Common myeloid progenitor, CD34-positive (primary cell): Measurements from ENCODE around the gene AKAP13.
A peak's percentile ranks its signal among the peaks of the same experiment; 100 is the strongest.

Source experiments
- CTCF ChIA-PET: fragments of 350-600 bp; sonication (Branson Sonifier 250); formaldehyde crosslinking; loops from one replicate; lab custom pipeline; 2021; ENCODE audit warnings: antibody characterized with exemption; lab: Charles Lee
- POLR2A ChIA-PET: fragments of 350-600 bp; sonication (Branson Sonifier 250); formaldehyde crosslinking; loops from one replicate; lab custom pipeline; 2021; ENCODE audit warnings: antibody characterized with exemption; lab: Charles Lee
- DNase-seq, 3 donors: peaks; one replicate each; pipeline versions ENCODE4 v3.0.0 to v3.0.0-alpha.2; 2013
- H3K27ac ChIP-seq, 2 experiments: 1 replicate in 1 of 2; 2 replicates in 1 of 2; pipeline ENCODE4 v1.7.0; 2013; ENCODE audit warnings: inconsistent platforms in 2 of 2, low read length in 2 of 2, mild to moderate bottlenecking in 2 of 2, low read depth in 1 of 2, moderate library complexity in 1 of 2; ENCODE audit not compliant: severe bottlenecking in 2 of 2, insufficient read depth in 1 of 2, poor library complexity in 1 of 2
- H3K27me3 ChIP-seq, 5 experiments: replicated peaks in 2 of 5; 1 replicate in 3 of 5; 2 replicates in 2 of 5; pipeline versions ENCODE4 v1.6.1 to v1.7.0; 2013; ENCODE audit warnings: low read length in 4 of 5, mild to moderate bottlenecking in 2 of 5, moderate library complexity in 2 of 5, inconsistent platforms in 1 of 5; ENCODE audit not compliant: insufficient read depth in 5 of 5, control insufficient read depth in 4 of 5
- H3K36me3 ChIP-seq, 4 experiments: 1 replicate in 2 of 4; 2 replicates in 2 of 4; pipeline versions ENCODE4 v1.6.1 to v1.7.0; 2013; ENCODE audit warnings: low read length in 3 of 4, control low read depth in 1 of 4, mild to moderate bottlenecking in 1 of 4; ENCODE audit not compliant: control insufficient read depth in 4 of 4, insufficient read depth in 4 of 4
- H3K4me1 ChIP-seq, 4 experiments: 1 replicate in 3 of 4; 2 replicates in 1 of 4; pipeline versions ENCODE4 v1.6.1 to v1.7.1; 2013; ENCODE audit warnings: low read length in 3 of 4, mild to moderate bottlenecking in 3 of 4, control low read depth in 1 of 4, inconsistent platforms in 1 of 4, moderate library complexity in 1 of 4; ENCODE audit not compliant: control insufficient read depth in 4 of 4, insufficient read depth in 4 of 4; ENCODE audit errors: control extremely low read depth in 1 of 4
- H3K4me3 ChIP-seq, 7 experiments: 1 replicate in 4 of 7; 2 replicates in 3 of 7; pipeline versions ENCODE4 v1.5.1 to v1.7.0; 2013; ENCODE audit warnings: mild to moderate bottlenecking in 7 of 7, low read length in 6 of 7, moderate library complexity in 6 of 7, inconsistent platforms in 2 of 7, low read depth in 2 of 7, control low read depth in 1 of 7; ENCODE audit not compliant: insufficient read depth in 4 of 7, control insufficient read depth in 1 of 7; ENCODE audit errors: extremely low read depth in 1 of 7
- H3K9me3 ChIP-seq, 5 experiments: 1 replicate in 4 of 5; 2 replicates in 1 of 5; pipeline versions ENCODE4 v1.6.1 to v1.7.1; 2013; ENCODE audit warnings: low read length in 4 of 5, mild to moderate bottlenecking in 2 of 5, inconsistent platforms in 1 of 5, low read depth in 1 of 5, moderate library complexity in 1 of 5; ENCODE audit not compliant: control insufficient read depth in 4 of 5, insufficient read depth in 2 of 5; ENCODE audit errors: control extremely low read depth in 1 of 5
- WGBS: methylation state at CpG from one replicate; pipeline ENCODE4 v1.1.5; 2013; ENCODE audit not compliant: insufficient coverage; 5-methylcytosine and 5-hydroxymethylcytosine counted together

Gene AKAP13

DNA sequence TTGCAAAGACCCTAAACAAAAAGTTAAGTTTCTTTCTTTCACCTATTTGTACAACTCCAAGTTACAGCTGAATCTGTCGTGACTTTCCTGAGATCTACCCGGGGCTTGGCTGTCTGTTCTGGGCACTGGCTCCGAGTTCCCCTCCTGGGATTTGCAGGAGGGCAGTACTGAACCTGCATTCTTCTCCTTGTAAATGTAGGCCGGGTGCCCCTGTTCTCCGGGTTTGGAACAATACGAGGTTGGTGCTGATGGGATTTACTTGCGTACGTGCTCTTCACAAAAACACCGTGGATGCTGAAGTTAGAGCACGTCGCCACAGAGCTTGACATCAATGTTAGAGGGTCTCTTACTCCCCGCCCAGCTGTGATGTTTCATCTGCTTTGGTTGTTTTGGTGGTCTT lies 366.2 kb downstream of the AKAP13 start:
- Histone ChIP-seq H3K27ac (no peak overlapping the region), H3K27me3 (no peaks in the 10 kb centered on the region), H3K36me3 (peaks cover 18 to 74% (median 62%) of the 10 kb centered on the region in 4 experiments), H3K4me3 (no peak overlapping the region), H3K4me1 (peaks cover 0 to 9% (median 3%) of the 10 kb centered on the region in 4 experiments), H3K9me3 (no peaks in the 10 kb centered on the region)
- POLR2A ChIA-PET, result no interaction called here
- WGBS, result 95% methylated on average over 12 of the region's 12 CpGs
- no peak for DNase-seq
- CTCF ChIA-PET, result interaction anchor here (0.7 kb wide), 1 partner anchor 8 kb away, joined by 3 read pairs; no protein-coding TSS in a partner anchor

DNA sequence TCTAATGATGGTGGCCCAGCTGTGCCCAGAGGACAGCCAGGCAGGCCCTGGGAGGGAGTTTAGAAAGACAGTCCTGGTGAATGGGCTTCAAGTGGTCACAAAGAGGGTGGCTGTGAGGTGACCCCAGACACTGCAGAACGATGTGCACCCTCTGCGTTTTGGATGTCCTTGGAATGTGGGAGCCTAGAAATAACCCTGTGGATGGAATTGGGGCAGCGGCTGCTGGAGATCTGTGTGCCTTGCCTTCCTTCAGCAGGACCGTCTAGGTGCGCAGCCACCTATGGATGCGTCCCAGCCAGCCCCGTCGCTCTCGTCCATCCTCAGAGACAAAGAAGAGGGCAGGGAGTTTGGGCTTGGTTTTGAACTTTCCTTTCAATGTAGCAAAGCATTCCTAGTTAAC lies 367.8 kb downstream of the AKAP13 start:
- whole genome bisulfite sequencing, result 100% methylated on average over 9 of the region's 9 CpGs
- no peak overlapping the region for H3K27ac ChIP-seq
- ChIA-PET POLR2A (no interaction called here), CTCF (no interaction called here)
- H3K36me3 ChIP-seq, result peaks cover 11 to 58% (median 55%) of the 10 kb centered on the region in 4 experiments
- no peak overlapping the region for H3K4me3 ChIP-seq
- no peaks in the 10 kb centered on the region for H3K9me3 ChIP-seq
- no peaks in the 10 kb centered on the region for H3K27me3 ChIP-seq
- no peak for DNase-seq
- peaks cover 0 to 24% (median 11%) of the 10 kb centered on the region in 4 experiments for H3K4me1 ChIP-seq

DNA sequence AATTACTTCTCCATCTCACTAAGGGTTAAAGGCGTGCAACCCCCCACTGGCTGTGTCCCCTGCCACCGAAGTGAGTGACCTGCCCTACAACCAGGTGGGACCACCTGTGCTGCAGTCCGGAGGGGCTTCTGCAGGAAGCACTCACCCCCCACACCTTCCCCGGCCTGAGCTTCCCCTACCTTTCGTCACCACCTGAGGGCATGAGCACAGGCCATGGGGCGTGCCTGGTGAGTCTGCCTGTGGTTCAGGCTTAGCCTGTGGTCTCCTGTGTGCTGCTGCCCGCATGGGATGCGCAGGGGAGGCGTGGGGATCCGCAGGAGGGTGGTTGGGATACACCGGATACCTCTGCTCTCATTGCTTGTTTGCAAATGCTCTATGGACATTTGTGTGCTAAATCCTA lies 368.3 kb downstream of the AKAP13 start:
- Histone ChIP-seq H3K4me1 (peaks cover 0 to 29% (median 13%) of the 10 kb centered on the region in 4 experiments), H3K36me3 (peaks cover 11 to 53% (median 49%) of the 10 kb centered on the region in 4 experiments), H3K4me3 (no peak overlapping the region), H3K9me3 (no peaks in the 10 kb centered on the region), H3K27ac (no peak overlapping the region), H3K27me3 (no peaks in the 10 kb centered on the region)
- DNase-seq, result peak in 1 of 3 donors; percentile 9
- CTCF ChIA-PET, result no interaction called here
- POLR2A ChIA-PET, result no interaction called here
- WGBS, result 93% methylated on average over 11 of the region's 11 CpGs

DNA sequence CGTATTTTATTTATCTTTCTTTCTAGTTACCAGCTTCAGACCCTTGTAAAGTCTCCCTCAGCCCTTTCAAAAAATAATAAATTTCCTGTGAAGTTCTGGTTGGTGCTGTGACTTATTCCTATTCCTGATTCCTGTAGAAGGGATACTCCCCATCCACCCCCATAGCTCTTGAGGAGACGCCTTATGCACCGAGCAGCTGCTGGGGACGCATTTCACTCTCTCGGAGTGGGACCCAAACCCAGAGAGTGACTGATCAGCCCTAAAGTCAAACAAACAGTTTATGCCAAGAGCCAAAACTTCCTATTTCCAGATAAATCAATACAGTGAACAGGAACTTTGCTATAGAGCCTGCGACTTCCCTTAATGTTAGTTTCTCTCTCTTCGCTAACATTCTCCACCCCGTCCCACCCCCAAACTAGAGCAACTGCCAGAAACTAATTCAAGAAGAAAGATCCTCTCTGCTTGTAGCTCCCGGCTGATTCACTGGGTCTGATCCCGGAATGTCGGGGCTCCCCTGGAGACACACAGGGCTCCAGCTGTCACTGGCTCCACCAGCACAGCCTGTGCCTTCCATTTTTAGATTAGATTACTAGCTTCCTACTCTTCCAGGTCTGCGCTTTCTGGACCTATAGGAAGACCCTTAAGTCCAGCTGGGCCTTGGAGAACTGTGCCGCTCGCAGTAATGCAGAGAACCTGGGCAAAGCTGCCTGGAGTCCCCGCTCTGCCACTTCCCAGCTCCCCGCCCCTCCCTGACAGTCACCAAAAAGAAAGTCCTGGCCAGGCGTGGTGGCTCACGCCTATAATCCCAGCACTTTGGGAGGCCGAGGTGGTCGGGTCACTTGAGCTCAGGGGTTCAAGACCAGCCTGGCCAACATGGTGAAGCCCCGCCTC lies 369.1 kb downstream of the AKAP13 start:
- WGBS, result 95% methylated on average over 19 of the region's 21 CpGs
- ChIA-PET CTCF (interaction anchor here (0.6 to 1.4 kb wide), 2 partner anchors 9 to 18 kb away, joined by 3 to 4 read pairs; no protein-coding TSS in a partner anchor), POLR2A (no interaction called here)
- Histone ChIP-seq H3K27ac (no peak overlapping the region), H3K4me3 (no peak overlapping the region), H3K27me3 (no peaks in the 10 kb centered on the region), H3K9me3 (no peaks in the 10 kb centered on the region), H3K4me1 (peaks cover 0 to 36% (median 19%) of the 10 kb centered on the region in 4 experiments), H3K36me3 (peaks cover 5 to 45% (median 41%) of the 10 kb centered on the region in 4 experiments)
- DNase-seq, result no peak

DNA sequence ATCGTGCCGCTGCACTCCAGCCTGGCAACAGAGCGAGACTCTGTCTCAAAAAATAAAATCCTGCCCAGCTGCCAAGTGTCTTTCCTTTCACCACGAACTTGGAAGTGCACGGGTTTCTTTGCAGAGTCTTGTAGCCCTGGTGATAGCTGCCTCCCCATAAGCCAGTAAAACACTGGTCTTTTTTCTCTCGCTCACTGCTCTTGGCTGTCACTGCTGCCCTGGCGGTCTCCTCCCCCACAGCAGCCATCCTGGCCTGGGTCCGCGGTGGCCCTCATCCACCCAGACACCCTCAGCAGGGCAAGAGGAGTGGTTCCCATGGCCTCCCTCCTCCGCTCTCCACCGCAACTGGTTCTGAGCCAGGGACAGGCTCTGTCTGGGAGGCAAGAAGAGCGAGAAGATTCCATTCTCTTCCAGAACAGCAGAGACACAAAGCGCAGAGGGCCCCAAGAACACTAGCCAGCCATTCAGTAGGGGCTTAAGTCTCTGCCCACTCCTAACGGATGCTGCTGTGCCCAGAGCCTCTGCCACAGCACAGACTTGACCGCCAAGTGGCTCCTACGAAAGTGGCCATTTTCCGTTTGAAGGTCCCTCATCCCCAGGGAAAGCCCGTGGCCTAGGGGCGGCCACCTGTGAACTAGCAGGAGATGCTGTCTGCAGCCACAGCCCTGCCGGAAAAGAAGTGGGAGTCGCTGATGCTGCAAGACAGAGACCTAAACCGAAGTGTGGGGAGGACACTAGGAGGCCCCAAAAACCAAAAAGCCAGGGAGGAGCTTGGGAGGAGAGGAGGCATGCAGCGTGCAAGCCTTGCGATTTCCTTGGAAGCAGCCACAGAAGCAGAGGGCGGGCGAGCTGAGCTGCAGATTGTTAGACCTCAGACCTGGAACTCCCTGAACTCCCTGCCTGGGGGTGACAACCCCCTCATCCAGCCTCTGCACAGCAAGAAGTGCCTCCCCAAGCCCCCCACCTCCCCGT lies 370.2 kb downstream of the AKAP13 start:
- ChIA-PET POLR2A (no interaction called here), CTCF (interaction anchor here (0.6 to 1.4 kb wide), 2 partner anchors 10 to 19 kb away, joined by 3 to 4 read pairs; no protein-coding TSS in a partner anchor)
- peaks cover 0 to 36% (median 19%) of the 10 kb centered on the region in 4 experiments for H3K4me1 ChIP-seq
- H3K27me3 ChIP-seq, result no peaks in the 10 kb centered on the region
- H3K27ac ChIP-seq, result no peak overlapping the region
- H3K9me3 ChIP-seq, result no peaks in the 10 kb centered on the region
- peaks cover 0 to 34% (median 30%) of the 10 kb centered on the region in 4 experiments for H3K36me3 ChIP-seq
- 78% methylated on average over 26 of the region's 27 CpGs for WGBS
- no peak overlapping the region for H3K4me3 ChIP-seq
- peak in 1 of 3 donors; percentile 24 for DNase-seq

DNA sequence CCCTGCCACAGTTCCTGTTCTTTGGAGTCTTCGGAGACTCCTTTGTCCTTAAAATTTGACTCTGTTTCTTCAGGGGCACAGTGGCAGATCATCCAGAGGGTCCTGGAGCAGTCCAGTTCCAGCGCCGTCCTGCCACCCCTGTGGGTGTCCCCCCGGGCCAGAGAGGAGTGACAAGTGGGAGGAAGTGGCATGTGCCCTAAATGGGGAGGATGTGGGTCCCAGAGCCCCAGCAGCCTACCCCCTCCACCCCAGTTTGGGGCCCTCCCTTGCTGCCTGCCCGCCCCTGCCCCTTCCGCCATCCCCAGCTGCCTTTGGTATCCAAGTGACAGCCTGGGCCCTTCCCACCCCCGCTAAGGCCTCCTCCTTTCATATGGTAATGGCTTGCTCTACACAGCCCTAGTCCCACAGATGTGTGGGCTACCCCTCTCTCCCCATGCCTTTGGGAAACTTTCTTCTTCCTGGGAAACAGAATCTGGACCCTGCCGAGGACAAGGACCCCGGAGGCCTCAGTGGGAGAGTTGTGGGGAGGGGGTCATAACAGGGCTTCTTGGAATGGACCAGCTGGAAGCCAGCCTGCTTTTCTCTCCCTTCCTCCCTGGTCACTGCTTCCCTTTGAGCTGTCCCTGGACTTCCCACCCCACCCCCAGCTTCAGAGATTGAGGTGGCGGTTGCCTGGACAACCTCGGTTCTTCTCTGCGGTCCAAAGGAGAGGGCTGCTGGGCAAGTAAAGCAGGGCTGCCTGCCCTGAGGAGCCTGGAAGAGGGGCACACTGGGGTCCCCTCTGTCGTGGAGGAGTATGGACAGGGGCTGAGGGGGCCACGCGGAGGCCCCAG lies 371.1 kb downstream of the AKAP13 start:
- H3K9me3 ChIP-seq, result no peaks in the 10 kb centered on the region
- no peak overlapping the region for H3K27ac ChIP-seq
- no peak overlapping the region for H3K4me3 ChIP-seq
- WGBS, result 38% methylated on average over 7 of the region's 15 CpGs
- peaks cover 0 to 25% (median 21%) of the 10 kb centered on the region in 4 experiments for H3K36me3 ChIP-seq
- H3K4me1 ChIP-seq, result peaks cover 0 to 36% (median 19%) of the 10 kb centered on the region in 4 experiments
- peak in 2 of 3 donors; percentile 34 to 51 for DNase-seq
- no peaks in the 10 kb centered on the region for H3K27me3 ChIP-seq
- ChIA-PET CTCF (interaction anchor here (2.2 kb wide), 1 partner anchor 89 kb away, joined by 6 read pairs; no protein-coding TSS in a partner anchor), POLR2A (no interaction called here)
